ENCODE measurements around the gene PHYKPL. TPM values are rescaled to one million over a fixed set of nuclear protein-coding genes. Genes with fewer than 3 reads are reported as not detected.

Gene PHYKPL
- total and polyA plus RNA-seq, 2 donors (not counting 3 experiments of a cell fraction or from before 2014, with no cell fraction given) = 71.7 to 81.7 TPM

- intact Hi-C loops (cut with micrococcal nuclease) (no loop called here), dilution Hi-C loops (cut with MboI; ENCODE audit: extremely low pct_ligation_motif_present, low sequenced_read_pairs) (no loop called here)
- Histone ChIP-seq H2AFZ (ENCODE audit: low read depth, low read length) (no peak overlapping the region), H3K4me3 (replicated peaks in 1 of 3; ENCODE audit: insufficient read depth in 1 of 3, low read depth in 1 of 3, low read length in 3 of 3) (no peak overlapping the region), H3K27me3 (ENCODE audit: control insufficient read depth in 2 of 2, insufficient read depth in 2 of 2, low read length in 2 of 2) (no peaks in the 10 kb centered on the region), H3K79me2 (ENCODE audit: control insufficient read depth, insufficient read depth, low read length) (no peaks in the 10 kb centered on the region), H3K9me3 (replicated peaks; ENCODE audit: control insufficient read depth, insufficient read depth, low read length) (no peaks in the 10 kb centered on the region), H3K9me1 (replicated peaks; ENCODE audit: control insufficient read depth, extremely low read depth, insufficient read depth, low read length) (no peaks in the 10 kb centered on the region), H3K9ac (replicated peaks; ENCODE audit: extremely low read depth, insufficient read depth, low read length) (no peak overlapping the region), H3K4me2 (ENCODE audit: insufficient read depth, low read length) (no peak overlapping the region), H4K20me1 (replicated peaks; ENCODE audit: control insufficient read depth, extremely low read depth, insufficient read depth, low read length) (no peaks in the 10 kb centered on the region), H3K4me1 (ENCODE audit: control insufficient read depth, extremely low read depth, insufficient read depth, low read length) (no peaks in the 10 kb centered on the region), H3K36me3 (ENCODE audit: control insufficient read depth in 2 of 2, extremely low read depth in 1 of 2, insufficient read depth in 2 of 2, low read length in 2 of 2) (peaks cover 7 to 15% of the 10 kb centered on the region in 2 experiments), H3K27ac (ENCODE audit: insufficient read depth, low read depth, low read length) (no peak overlapping the region)
- BruUV-seq (replicated peaks) = no TSS peak
- POLR2A ChIA-PET = no interaction called here
- TF ChIP-seq EZH2 (IDR thresholded peaks at IDR 0.05; ENCODE audit: borderline replicate concordance, low read depth, low read length, severe bottlenecking) = no peak
- TF ChIP-seq FOS (IDR thresholded peaks at IDR 0.05; ENCODE audit: borderline replicate concordance, insufficient read depth, low read length) = no peak
- TF ChIP-seq JUN (IDR thresholded peaks at IDR 0.05; ENCODE audit: borderline replicate concordance, insufficient read depth, insufficient read length, low read depth) = no peak
- TF ChIP-seq POLR2A (IDR thresholded peaks at IDR 0.05; ENCODE audit: low read depth, low read length) = no peak
- TF ChIP-seq MAX (IDR thresholded peaks at IDR 0.05; ENCODE audit: insufficient read depth, insufficient read length) = no peak
- TF ChIP-seq POLR2AphosphoS5 (IDR thresholded peaks at IDR 0.05; ENCODE audit: insufficient read depth, low read depth, low read length) = no peak
- TF ChIP-seq GATA2 (IDR thresholded peaks at IDR 0.05; ENCODE audit: insufficient read depth, insufficient read length, low read depth, low read length) = no peak
- no peak for TF ChIP-seq CTCF (IDR thresholded peaks at IDR 0.05; ENCODE audit: extremely low read depth in 1 of 2, insufficient read depth in 1 of 2, low read depth in 1 of 2, low read length in 2 of 2)
- no peak for TF ChIP-seq MYC (IDR thresholded peaks at IDR 0.05; ENCODE audit: low read depth, low read length)
- CTCF ChIA-PET = no interaction called here
- no peak for FAIRE-seq
- DNase-seq (ENCODE audit: low read depth, low spot score) = no peak
These were observed 9.3 kb downstream of the PHYKPL start for GRCh38 chr5:178223196-178223773.
